Activated CD8-positive, alpha-beta memory T cell treated with anti-CD3 and anti-CD28 coated beads, Interleukin-2, amount 50 U/mL, for 1 hour (primary cell): Measurements from ENCODE around the gene FGGY.

ENCODE experiments used
- DNase-seq: peaks from one replicate; pipeline ENCODE4 v3.0.0-alpha.2; 2020; ENCODE audit errors: extremely low read depth

The FGGY gene

GRCh38 chr1:59384443-59384842, 87.5 kb downstream of the FGGY start:
- DNase-seq = no peak

GRCh38 chr1:59388191-59388590, 91.3 kb downstream of the FGGY start:
- DNase-seq = no peak

- DNase-seq = no peak
These were observed 93.0 kb downstream of the FGGY start for GRCh38 chr1:59389847-59390246.

- no peak for DNase-seq
These were observed 93.4 kb downstream of the FGGY start for GRCh38 chr1:59390307-59390706.

GRCh38 chr1:59391212-59392179, 94.6 kb downstream of the FGGY start:
- no peak for DNase-seq

GRCh38 chr1:59393211-59394180, 96.6 kb downstream of the FGGY start:
- no peak for DNase-seq

GRCh38 chr1:59394706-59395425, 98.0 kb downstream of the FGGY start:
- no peak for DNase-seq

- DNase-seq = no peak
These were observed 99.5 kb downstream of the FGGY start for GRCh38 chr1:59396387-59396786.

- DNase-seq = no peak
These were observed 100.4 kb downstream of the FGGY start for GRCh38 chr1:59397139-59397858.

GRCh38 chr1:59399642-59400041, 102.7 kb downstream of the FGGY start:
- no peak for DNase-seq

GRCh38 chr1:59401581-59401980, 104.7 kb downstream of the FGGY start:
- DNase-seq = no peak

GRCh38 chr1:59404796-59405195, 107.9 kb downstream of the FGGY start:
- DNase-seq = no peak

- no peak for DNase-seq
These were observed 109.7 kb downstream of the FGGY start for GRCh38 chr1:59406437-59407164.

- no peak for DNase-seq
These were observed 111.8 kb downstream of the FGGY start for GRCh38 chr1:59408608-59409240.

GRCh38 chr1:59409549-59409948, 112.7 kb downstream of the FGGY start:
- DNase-seq = no peak

GRCh38 chr1:59409986-59410385, 113.1 kb downstream of the FGGY start:
- no peak for DNase-seq

GRCh38 chr1:59410457-59410856, 113.6 kb downstream of the FGGY start:
- no peak for DNase-seq

- DNase-seq = no peak
These were observed 114.3 kb downstream of the FGGY start for GRCh38 chr1:59411147-59411546.

GRCh38 chr1:59412718-59413326, 115.9 kb downstream of the FGGY start:
- DNase-seq = no peak
